K562 (cell line): ENCODE data around the gene SLC52A1. TPM values are rescaled to one million over a fixed set of nuclear protein-coding genes. Genes with fewer than 3 reads are reported as not detected.
A peak's percentile ranks its signal among the peaks of the same experiment; 100 is the strongest.

Experiments used
- CXXC5 ChIP-seq: fragments of 250-450 bp; sonication (Bioruptor Pico); IDR thresholded peaks from 2 replicates; pipeline ENCODE4 v1.8.0; 2022; ENCODE audit warnings: inconsistent platforms, mild to moderate bottlenecking, moderate library complexity
- HDAC1 ChIP-seq, 2 experiments: fragments of 450-650 bp; IDR thresholded peaks; 2 replicates each; pipeline ENCODE4 v1.6.1; 2016 to 2017; ENCODE audit warnings: inconsistent platforms in 1 of 2, mild to moderate bottlenecking in 1 of 2, moderate library complexity in 1 of 2
- KLF13 ChIP-seq: fragments of 450-650 bp; IDR thresholded peaks from 2 replicates; pipeline ENCODE4 v1.6.1; 2016; ENCODE audit warnings: missing genetic modification characterization, low read depth, mild to moderate bottlenecking, missing compliant biosample characterization, moderate library complexity, borderline replicate concordance
- KLF16 ChIP-seq: IDR thresholded peaks from 2 replicates; pipeline ENCODE4 v1.6.1; 2016; ENCODE audit warnings: antibody characterized with exemption
- MTA1 ChIP-seq: fragments of 450-650 bp; IDR thresholded peaks from 2 replicates; pipeline ENCODE4 v1.6.1; 2017; ENCODE audit warnings: borderline replicate concordance
- NBN ChIP-seq: fragments of 450-650 bp; IDR thresholded peaks from 2 replicates; pipeline ENCODE4 v1.6.1; 2016; ENCODE audit warnings: low read depth, mild to moderate bottlenecking
- POLR2G ChIP-seq: fragments of 200-400 bp; formaldehyde crosslinking; IDR thresholded peaks from 2 replicates; pipeline ENCODE4 v1.6.1; 2017; ENCODE audit warnings: low read depth, mild to moderate bottlenecking, antibody characterized with exemption, low read length, moderate library complexity
- RBBP5 ChIP-seq: fragments of 200-600 bp; sonication (generic); IDR thresholded peaks from 2 replicates; pipeline ENCODE4 v1.6.1; 2012; ENCODE audit warnings: borderline replicate concordance, mild to moderate bottlenecking, low read length, control low read depth, inconsistent platforms; ENCODE audit not compliant: insufficient read depth, poor library complexity, severe bottlenecking
- SIN3A ChIP-seq, 2 experiments: fragments of 150-350 bp in 1 of 2; IDR thresholded peaks; 2 replicates each; pipeline ENCODE4 v1.6.1; 2011 to 2016; ENCODE audit warnings: borderline replicate concordance in 2 of 2, low read depth in 2 of 2, low read length in 2 of 2, mild to moderate bottlenecking in 2 of 2, moderate library complexity in 2 of 2; ENCODE audit not compliant: control insufficient read depth in 1 of 2
- SMAD3 ChIP-seq: fragments of 450-650 bp; formaldehyde crosslinking; conservative IDR thresholded peaks from 2 replicates; pipeline ENCODE4 v1.4.0; 2020; ENCODE audit warnings: mild to moderate bottlenecking
- ZEB2 ChIP-seq: fragments of 450-650 bp; IDR thresholded peaks from 2 replicates; pipeline ENCODE4 v1.6.1; 2016
- ZFP30 ChIP-seq: fragments of 250-450 bp; sonication (Bioruptor Pico); IDR thresholded peaks from 2 replicates; pipeline ENCODE4 v1.8.0; 2022; ENCODE audit warnings: moderate library complexity, mild to moderate bottlenecking, inconsistent platforms, borderline replicate concordance
- ZNF174 ChIP-seq: fragments of 250-450 bp; sonication (Bioruptor Pico); IDR thresholded peaks from 2 replicates; pipeline ENCODE4 v1.4.0; 2020; ENCODE audit warnings: mild to moderate bottlenecking
- ZNF232 ChIP-seq: sonication (generic); formaldehyde crosslinking; IDR thresholded peaks from 2 replicates; pipeline ENCODE4 v1.8.0; 2022; ENCODE audit warnings: mild to moderate bottlenecking, missing genetic modification reagents
- ZNF41 ChIP-seq: fragments of 250-450 bp; sonication (Bioruptor Pico); conservative IDR thresholded peaks from 2 replicates; pipeline ENCODE4 v1.4.0; 2020; ENCODE audit warnings: mild to moderate bottlenecking
- ZNF431 ChIP-seq: sonication (generic); formaldehyde crosslinking; IDR thresholded peaks from 2 replicates; pipeline ENCODE4 v1.8.0; 2022; ENCODE audit warnings: mild to moderate bottlenecking, missing genetic modification reagents
- ZNF830 ChIP-seq: fragments of 250-450 bp; sonication (Bioruptor Pico); IDR thresholded peaks from 2 replicates; pipeline ENCODE4 v1.5.0; 2021; ENCODE audit warnings: mild to moderate bottlenecking
- polyA plus RNA-seq, 8 experiments: library from polyadenylated mRNA; depleted of rRNA in 4 of 8; stranded (reverse) in 5 of 8; unstranded in 3 of 8; fragments of >200 nt; fragmentation: Nextera tagmentation in 2 of 8; fragmentation: Illumina TruSeq in 1 of 8; extraction: Ambion mirVana in 2 of 8; extraction: Trizol in 1 of 8; gene quantifications; 2 replicates each; pipeline versions ENCODE4 v1.2.1 to v1.2.3, GENCODE V29; 2011 to 2014; ENCODE audit warnings: inconsistent platforms in 1 of 8, missing spikeins in 1 of 8
- total RNA-seq, 7 experiments: library from RNA; depleted of rRNA in 6 of 7; stranded (reverse); fragments of >200 nt in 6 of 7; fragmentation: Illumina TruSeq in 2 of 7; extraction: Trizol in 2 of 7; gene quantifications; 2 replicates each; pipeline versions ENCODE4 v1.2.1 to v1.2.3, GENCODE V29; 2011 to 2021; ENCODE audit warnings: low replicate concordance in 1 of 7
- TF ChIP-seq, protein P1 (sequence below): conservative IDR thresholded peaks from 2 replicates; pipeline ENCODE4 v1.6.1; 2011; ENCODE audit warnings: low read depth, mild to moderate bottlenecking, low read length; ENCODE audit not compliant: control insufficient read depth
- TF ChIP-seq, protein P2 (sequence below), 2 experiments: fragments of 450-650 bp in 1 of 2; sonication (generic) in 1 of 2; formaldehyde crosslinking in 1 of 2; IDR thresholded peaks in 1 of 2; conservative IDR thresholded peaks in 1 of 2; 2 replicates each; pipeline versions ENCODE4 v1.6.1 to v1.8.1; 2016 to 2023; ENCODE audit warnings: mild to moderate bottlenecking in 2 of 2, moderate library complexity in 2 of 2, inconsistent platforms in 1 of 2, missing genetic modification reagents in 1 of 2
- TF ChIP-seq, protein P3 (sequence below), 3 experiments: fragments of 200-800 bp in 1 of 3; sonication (Bioruptor generic) in 1 of 3; sonication (generic) in 1 of 3; formaldehyde crosslinking in 1 of 3; IDR thresholded peaks; 2 replicates each; pipeline versions ENCODE4 v1.6.1 to v1.8.0; 2016 to 2022; ENCODE audit warnings: mild to moderate bottlenecking in 2 of 3, missing compliant biosample characterization in 2 of 3, missing genetic modification characterization in 2 of 3, missing genetic modification reagents in 1 of 3
- TF ChIP-seq, protein P4 (sequence below): IDR thresholded peaks from 2 replicates; pipeline ENCODE4 v1.6.1; 2016; ENCODE audit warnings: missing genetic modification characterization, missing compliant biosample characterization

SLC52A1 gene
- total and polyA plus RNA-seq, 9 of the 15 experiments (the other 6 are each of a cell fraction or from before 2014, with no cell fraction given), result 0.04 TPM; not detected in 8

DNA sequence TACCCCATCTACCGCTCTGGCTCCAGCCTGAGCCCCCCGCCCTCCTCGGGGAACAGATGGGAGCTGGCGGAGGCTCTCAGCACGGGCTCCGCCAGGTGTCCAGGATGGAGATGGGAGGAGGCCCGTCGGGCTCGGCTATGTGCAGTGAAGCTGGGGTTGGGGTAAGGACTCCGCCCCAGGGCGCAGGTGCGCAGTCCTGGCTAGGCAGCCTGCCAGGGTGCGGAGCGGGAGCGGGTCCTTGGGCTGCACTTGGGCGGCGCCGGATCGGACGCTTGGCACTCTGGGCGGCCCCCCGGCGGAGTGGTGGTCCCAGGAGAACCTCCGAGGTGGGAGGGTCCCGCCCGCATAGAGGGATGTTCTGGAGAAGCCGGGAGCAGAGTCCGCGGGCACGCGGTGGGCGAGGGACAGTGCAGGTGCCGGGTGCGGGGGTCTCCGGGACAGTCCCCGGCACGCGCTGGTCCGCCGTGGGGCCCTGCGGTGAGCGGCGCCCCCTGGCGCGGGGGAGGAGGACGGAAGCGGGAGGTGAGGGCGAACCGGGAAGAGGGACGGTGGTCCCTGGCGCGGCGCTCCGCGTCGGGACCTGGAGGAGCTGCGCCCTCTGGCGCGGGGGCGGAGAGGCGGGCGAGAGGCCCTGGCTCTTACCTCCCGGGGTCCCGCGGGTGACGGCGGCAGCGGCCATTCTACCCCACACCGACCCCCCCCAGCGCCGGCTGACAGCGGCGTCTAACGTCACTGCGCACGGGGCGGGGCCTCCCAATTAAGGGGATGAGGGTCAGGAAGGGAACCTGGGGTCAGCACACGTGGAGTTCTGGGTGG is 48.1 kb downstream of the SLC52A1 start, which contains the start of gene CAMTA2 (continued):
- TF ChIP-seq, protein P1, sequence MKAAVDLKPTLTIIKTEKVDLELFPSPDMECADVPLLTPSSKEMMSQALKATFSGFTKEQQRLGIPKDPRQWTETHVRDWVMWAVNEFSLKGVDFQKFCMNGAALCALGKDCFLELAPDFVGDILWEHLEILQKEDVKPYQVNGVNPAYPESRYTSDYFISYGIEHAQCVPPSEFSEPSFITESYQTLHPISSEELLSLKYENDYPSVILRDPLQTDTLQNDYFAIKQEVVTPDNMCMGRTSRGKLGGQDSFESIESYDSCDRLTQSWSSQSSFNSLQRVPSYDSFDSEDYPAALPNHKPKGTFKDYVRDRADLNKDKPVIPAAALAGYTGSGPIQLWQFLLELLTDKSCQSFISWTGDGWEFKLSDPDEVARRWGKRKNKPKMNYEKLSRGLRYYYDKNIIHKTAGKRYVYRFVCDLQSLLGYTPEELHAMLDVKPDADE, result peak; percentile 64
- TF ChIP-seq NBN (0 out of 2 replicates have a peak, but pooled peaks have one; percentile 56), CXXC5 (CRISPR knock-in tag) (peak; percentile 91), KLF13 (peak; percentile 54; the same call in 1 of the 2 replicates), ZNF232 (0 out of 2 replicates have a peak, but pooled peaks have one; percentile 36), ZNF431 (CRISPR knock-in tag) (0 out of 2 replicates have a peak, but pooled peaks have one; percentile 64), HDAC1 (IDR thresholded peaks at IDR 0.05) (peak in 1 of 2 experiments; percentile 74; a peak in 2 of 4 replicates), ZNF174 (CRISPR knock-in tag) (no peak), SIN3A (IDR thresholded peaks at IDR 0.05; ENCODE audit: borderline replicate concordance in 2 of 2, control insufficient read depth in 1 of 2, low read depth in 2 of 2, low read length in 2 of 2) (peak in 1 of 2 experiments; percentile 60; a peak in 2 of 4 replicates), RBBP5 (peak; percentile 91), MTA1 (no peak), ZNF41 (CRISPR knock-in tag) (no peak), ZFP30 (CRISPR knock-in tag) (no peak), ZNF830 (CRISPR knock-in tag) (no peak), ZEB2 (peak; percentile 42; the same call in 1 of the 2 replicates), POLR2G (peak; percentile 88), KLF16 (0 out of 2 replicates have a peak, but pooled peaks have one; percentile 23), SMAD3 (no peak)
- TF ChIP-seq, protein P2, sequence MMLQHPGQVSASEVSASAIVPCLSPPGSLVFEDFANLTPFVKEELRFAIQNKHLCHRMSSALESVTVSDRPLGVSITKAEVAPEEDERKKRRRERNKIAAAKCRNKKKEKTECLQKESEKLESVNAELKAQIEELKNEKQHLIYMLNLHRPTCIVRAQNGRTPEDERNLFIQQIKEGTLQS (IDR thresholded peaks at IDR 0.05), result no peak
- TF ChIP-seq, protein P2 (CRISPR knock-in tag; conservative IDR thresholded peaks at IDR 0.05), result no peak
- TF ChIP-seq, protein P3, sequence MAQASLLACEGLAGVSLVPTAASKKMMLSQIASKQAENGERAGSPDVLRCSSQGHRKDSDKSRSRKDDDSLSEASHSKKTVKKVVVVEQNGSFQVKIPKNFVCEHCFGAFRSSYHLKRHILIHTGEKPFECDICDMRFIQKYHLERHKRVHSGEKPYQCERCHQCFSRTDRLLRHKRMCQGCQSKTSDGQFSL (CRISPR knock-in tag; IDR thresholded peaks at IDR 0.05), result peak; percentile 94
- TF ChIP-seq, protein P3 (tag; IDR thresholded peaks at IDR 0.05), result peak in 1 of 2 experiments; percentile 80; a peak in 2 of 4 replicates
- TF ChIP-seq, protein P4, sequence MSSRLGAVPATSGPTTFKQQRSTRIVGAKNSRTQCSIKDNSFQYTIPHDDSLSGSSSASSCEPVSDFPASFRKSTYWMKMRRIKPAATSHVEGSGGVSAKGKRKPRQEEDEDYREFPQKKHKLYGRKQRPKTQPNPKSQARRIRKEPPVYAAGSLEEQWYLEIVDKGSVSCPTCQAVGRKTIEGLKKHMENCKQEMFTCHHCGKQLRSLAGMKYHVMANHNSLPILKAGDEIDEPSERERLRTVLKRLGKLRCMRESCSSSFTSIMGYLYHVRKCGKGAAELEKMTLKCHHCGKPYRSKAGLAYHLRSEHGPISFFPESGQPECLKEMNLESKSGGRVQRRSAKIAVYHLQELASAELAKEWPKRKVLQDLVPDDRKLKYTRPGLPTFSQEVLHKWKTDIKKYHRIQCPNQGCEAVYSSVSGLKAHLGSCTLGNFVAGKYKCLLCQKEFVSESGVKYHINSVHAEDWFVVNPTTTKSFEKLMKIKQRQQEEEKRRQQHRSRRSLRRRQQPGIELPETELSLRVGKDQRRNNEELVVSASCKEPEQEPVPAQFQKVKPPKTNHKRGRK (tag), result no peak
